Measurements from ENCODE around the gene MGST2.
A peak's percentile ranks its signal among the peaks of the same experiment; 100 is the strongest.

MGST2 gene

DNA sequence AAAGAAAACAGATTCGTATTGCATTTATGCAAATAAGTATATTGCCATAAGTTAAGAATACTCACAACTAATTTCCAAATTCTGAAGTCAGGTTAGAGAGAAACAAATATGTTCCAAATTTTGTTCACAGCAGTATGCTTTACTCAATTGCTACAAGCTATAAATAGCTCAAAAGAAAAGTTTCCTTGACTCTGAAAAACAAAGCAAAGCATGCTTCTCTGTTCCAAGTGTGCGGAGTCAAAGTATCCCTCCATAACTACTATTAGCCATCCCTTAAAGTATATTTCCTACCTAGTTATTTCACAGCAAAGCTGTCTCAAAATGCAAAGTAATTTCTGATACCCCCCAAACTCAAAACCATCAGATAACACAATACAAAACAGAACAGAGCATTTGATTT, 47.3 kb downstream of the MGST2 start:
- no peak for ATAC-seq (replicated peaks)
- Mint-ChIP-seq H3K36me3 (ENCODE audit: insufficient read depth) (peaks cover 2% of the 10 kb centered on the region), H3K27ac (no peak overlapping the region), H3K4me3 (no peak overlapping the region), H3K4me1 (ENCODE audit: low read depth in 2 of 2) (no peaks in the 10 kb centered on the region), H3K27me3 (no peaks in the 10 kb centered on the region), H3K9me3 (no peaks in the 10 kb centered on the region)
- DNase-seq, result no peak

DNA sequence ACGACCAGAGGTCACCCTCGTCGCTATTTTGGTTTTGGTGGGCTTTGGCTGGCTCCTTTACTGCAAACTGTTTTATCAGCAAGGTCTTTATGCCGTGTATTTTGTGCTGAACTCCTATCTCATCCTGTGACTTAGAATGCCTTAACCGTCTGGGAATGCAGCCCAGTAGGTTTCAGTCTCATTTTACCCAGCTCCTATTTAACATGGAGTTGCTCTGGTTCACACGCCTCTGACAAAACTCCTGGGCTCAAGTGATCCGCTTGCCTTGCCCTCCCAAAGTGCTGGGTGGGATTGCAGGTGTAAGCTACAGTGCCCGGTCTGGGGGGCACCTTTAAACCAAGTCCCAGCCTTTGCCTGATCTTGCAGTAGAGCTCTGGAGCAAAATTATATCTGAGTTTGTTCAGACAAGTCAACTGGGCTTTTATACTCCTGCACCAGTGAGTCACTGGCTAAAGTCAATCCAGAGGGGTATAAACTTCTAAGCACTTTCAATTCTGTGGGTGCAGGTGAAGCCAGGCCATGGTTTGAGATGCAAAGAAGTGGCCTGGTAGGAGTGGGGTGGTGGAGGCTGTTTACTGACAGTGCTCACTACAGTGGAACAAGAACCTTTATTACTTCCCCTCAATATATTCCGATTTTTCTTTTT, 50.2 kb downstream of the MGST2 start:
- Mint-ChIP-seq H3K27me3 (no peaks in the 10 kb centered on the region), H3K4me3 (no peak overlapping the region), H3K4me1 (ENCODE audit: low read depth in 2 of 2) (no peaks in the 10 kb centered on the region), H3K36me3 (ENCODE audit: insufficient read depth) (no peaks in the 10 kb centered on the region), H3K27ac (no peak overlapping the region), H3K9me3 (no peaks in the 10 kb centered on the region)
- DNase-seq (no peak), ATAC-seq (replicated peaks) (no peak)

DNA sequence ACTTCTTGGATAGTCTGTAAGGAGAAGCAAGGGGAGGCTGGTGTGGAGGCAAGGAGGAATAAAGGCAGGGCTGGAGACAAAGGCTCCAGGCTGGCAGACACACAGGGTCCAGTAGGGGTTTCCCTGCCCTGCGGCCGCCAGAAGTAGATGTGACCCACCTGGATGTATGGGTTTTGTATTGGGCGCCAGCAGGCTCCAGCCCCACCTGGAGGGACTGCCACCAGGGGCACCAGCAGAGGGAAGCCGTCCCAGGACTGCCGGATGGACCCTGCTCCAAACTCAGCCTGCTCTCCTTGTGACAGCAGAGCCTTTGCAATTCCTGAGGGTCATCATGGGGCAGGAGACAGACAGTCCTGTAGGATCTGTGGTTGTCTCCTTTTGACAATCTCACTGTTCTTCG, 52.7 kb downstream of the MGST2 start:
- DNase-seq, result no peak
- H3K27me3 Mint-ChIP-seq, result no peaks in the 10 kb centered on the region
- H3K4me3 Mint-ChIP-seq, result no peak overlapping the region
- H3K9me3 Mint-ChIP-seq, result no peaks in the 10 kb centered on the region
- no peak for ATAC-seq (replicated peaks)
- no peaks in the 10 kb centered on the region for H3K36me3 Mint-ChIP-seq (ENCODE audit: insufficient read depth)
- H3K4me1 Mint-ChIP-seq (ENCODE audit: low read depth in 2 of 2), result no peaks in the 10 kb centered on the region
- H3K27ac Mint-ChIP-seq, result no peak overlapping the region

DNA sequence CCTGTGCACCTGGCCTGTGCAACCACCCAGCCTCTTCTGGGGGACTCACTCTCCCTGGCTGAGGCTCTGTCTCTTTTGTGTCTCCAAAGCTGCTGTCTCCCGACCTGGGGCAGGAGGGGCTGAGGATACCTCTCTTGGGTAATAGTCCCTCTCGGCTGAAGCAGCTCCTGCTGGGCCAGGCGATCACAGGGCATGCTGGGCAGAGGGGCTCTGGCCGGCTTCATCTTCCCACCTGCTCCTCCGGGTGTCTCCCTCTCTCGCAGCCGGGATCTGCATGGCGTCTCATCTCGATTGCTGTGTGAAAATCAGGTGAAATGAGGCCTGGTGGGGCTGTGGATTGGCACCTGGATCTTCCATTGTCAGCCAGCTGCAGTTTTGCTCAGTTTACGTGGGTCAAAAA, 53.2 kb downstream of the MGST2 start:
- no peak for ATAC-seq (replicated peaks)
- Mint-ChIP-seq H3K36me3 (ENCODE audit: insufficient read depth) (no peaks in the 10 kb centered on the region), H3K27ac (no peak overlapping the region), H3K27me3 (no peaks in the 10 kb centered on the region), H3K4me1 (ENCODE audit: low read depth in 2 of 2) (no peaks in the 10 kb centered on the region), H3K9me3 (no peaks in the 10 kb centered on the region), H3K4me3 (no peak overlapping the region)
- no peak for DNase-seq

DNA sequence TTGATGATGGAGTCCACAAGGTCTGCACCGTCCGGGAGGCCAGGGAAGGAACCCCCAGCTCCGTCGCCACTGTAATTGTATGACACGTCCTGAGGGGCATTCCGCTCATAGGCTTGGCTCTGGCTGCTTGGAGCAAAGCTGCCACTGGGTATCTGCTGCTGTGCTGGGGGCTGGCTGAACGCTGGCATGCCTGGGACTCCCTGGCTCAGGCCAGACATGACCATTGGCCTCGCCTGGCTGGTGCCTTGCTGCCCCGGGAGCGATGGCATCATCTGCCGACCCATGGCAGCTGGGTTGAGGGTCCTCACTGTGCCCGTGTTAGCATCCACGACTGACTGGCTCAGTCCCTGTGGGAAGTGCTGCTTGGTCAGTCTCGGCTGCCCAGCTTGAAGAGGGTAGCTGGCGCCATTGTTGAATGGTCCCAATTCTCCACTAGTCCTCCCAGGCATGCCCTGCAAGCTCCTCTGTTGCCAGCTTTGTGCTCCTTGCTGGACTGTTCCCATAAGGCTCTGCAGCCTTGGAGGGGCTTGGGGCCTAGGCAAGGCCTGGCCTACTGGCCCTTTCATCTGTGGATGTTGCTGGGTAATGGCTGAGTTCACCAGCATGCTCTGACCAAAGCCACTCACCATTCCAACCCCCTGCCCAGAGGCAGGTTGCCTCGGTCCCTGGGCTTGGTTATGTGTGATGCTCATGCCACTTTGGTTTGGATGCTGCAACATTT, 53.9 kb downstream of the MGST2 start:
- H3K4me3 Mint-ChIP-seq, result no peak overlapping the region
- no peak for ATAC-seq (replicated peaks)
- H3K4me1 Mint-ChIP-seq (ENCODE audit: low read depth in 2 of 2), result no peaks in the 10 kb centered on the region
- no peaks in the 10 kb centered on the region for H3K36me3 Mint-ChIP-seq (ENCODE audit: insufficient read depth)
- no peaks in the 10 kb centered on the region for H3K9me3 Mint-ChIP-seq
- no peak for DNase-seq
- no peak overlapping the region for H3K27ac Mint-ChIP-seq
- no peaks in the 10 kb centered on the region for H3K27me3 Mint-ChIP-seq

- Mint-ChIP-seq H3K4me1 (ENCODE audit: low read depth in 2 of 2) (no peaks in the 10 kb centered on the region), H3K9me3 (no peaks in the 10 kb centered on the region), H3K27me3 (no peaks in the 10 kb centered on the region), H3K4me3 (no peak overlapping the region), H3K36me3 (ENCODE audit: insufficient read depth) (no peaks in the 10 kb centered on the region), H3K27ac (no peak overlapping the region)
- no peak for DNase-seq
- ATAC-seq (replicated peaks), result no peak
Observed at GRCh38 chr4:139720806-139721205, 55.2 kb downstream of the MGST2 start.

- Mint-ChIP-seq H3K27me3 (no peaks in the 10 kb centered on the region), H3K4me1 (ENCODE audit: low read depth in 2 of 2) (no peaks in the 10 kb centered on the region), H3K36me3 (ENCODE audit: insufficient read depth) (no peaks in the 10 kb centered on the region), H3K9me3 (no peaks in the 10 kb centered on the region), H3K27ac (no peak overlapping the region), H3K4me3 (no peak overlapping the region)
- DNase-seq (no peak), ATAC-seq (replicated peaks) (no peak)
Observed at GRCh38 chr4:139721789-139722188, 56.2 kb downstream of the MGST2 start.

- ATAC-seq (replicated peaks) (no peak), DNase-seq (no peak)
- Mint-ChIP-seq H3K27ac (no peak overlapping the region), H3K36me3 (ENCODE audit: insufficient read depth) (no peaks in the 10 kb centered on the region), H3K4me3 (no peak overlapping the region), H3K4me1 (ENCODE audit: low read depth in 2 of 2) (no peaks in the 10 kb centered on the region), H3K9me3 (no peaks in the 10 kb centered on the region), H3K27me3 (peaks cover 9 to 13% of the 10 kb centered on the region in 2 donors)
Observed at GRCh38 chr4:139725236-139725635, 59.6 kb downstream of the MGST2 start.

DNA sequence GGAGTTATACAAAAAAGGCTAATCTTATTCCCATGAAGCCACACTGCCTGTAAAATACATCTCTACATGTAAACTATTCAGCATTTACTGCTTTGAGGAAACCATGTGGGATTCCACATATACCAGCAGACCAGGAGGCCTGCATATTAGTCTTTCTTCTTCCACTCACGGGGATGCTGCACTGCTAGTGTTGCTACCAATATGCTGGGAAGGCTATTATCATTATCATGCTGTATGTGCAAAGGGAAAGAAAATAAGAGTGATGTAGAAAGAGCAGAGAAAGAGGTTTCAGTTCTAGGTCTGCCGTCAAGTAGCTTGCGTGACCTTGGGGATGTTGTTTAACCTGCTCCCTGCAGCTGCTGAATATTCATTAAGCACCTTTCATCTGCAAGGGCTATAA, 61.0 kb downstream of the MGST2 start:
- DNase-seq, result no peak
- H3K9me3 Mint-ChIP-seq, result no peaks in the 10 kb centered on the region
- H3K36me3 Mint-ChIP-seq (ENCODE audit: insufficient read depth), result no peaks in the 10 kb centered on the region
- no peak overlapping the region for H3K27ac Mint-ChIP-seq
- no peak overlapping the region for H3K4me3 Mint-ChIP-seq
- no peaks in the 10 kb centered on the region for H3K4me1 Mint-ChIP-seq (ENCODE audit: low read depth in 2 of 2)
- H3K27me3 Mint-ChIP-seq, result peaks cover 17 to 26% of the 10 kb centered on the region in 2 donors
- ATAC-seq (replicated peaks), result no peak

GRCh38 chr4:139728146-139728545, 62.5 kb downstream of the MGST2 start:
- peaks cover 27 to 40% of the 10 kb centered on the region in 2 donors for H3K27me3 Mint-ChIP-seq
- no peak overlapping the region for H3K27ac Mint-ChIP-seq
- DNase-seq (no peak), ATAC-seq (replicated peaks) (no peak)
- no peaks in the 10 kb centered on the region for H3K4me1 Mint-ChIP-seq (ENCODE audit: low read depth in 2 of 2)
- no peaks in the 10 kb centered on the region for H3K9me3 Mint-ChIP-seq
- H3K4me3 Mint-ChIP-seq, result no peak overlapping the region
- H3K36me3 Mint-ChIP-seq (ENCODE audit: insufficient read depth), result no peaks in the 10 kb centered on the region

- no peak overlapping the region for H3K4me3 Mint-ChIP-seq
- no peak for ATAC-seq (replicated peaks)
- no peak overlapping the region for H3K27ac Mint-ChIP-seq
Observed at GRCh38 chr4:139728840-139729239, 63.2 kb downstream of the MGST2 start.

DNA sequence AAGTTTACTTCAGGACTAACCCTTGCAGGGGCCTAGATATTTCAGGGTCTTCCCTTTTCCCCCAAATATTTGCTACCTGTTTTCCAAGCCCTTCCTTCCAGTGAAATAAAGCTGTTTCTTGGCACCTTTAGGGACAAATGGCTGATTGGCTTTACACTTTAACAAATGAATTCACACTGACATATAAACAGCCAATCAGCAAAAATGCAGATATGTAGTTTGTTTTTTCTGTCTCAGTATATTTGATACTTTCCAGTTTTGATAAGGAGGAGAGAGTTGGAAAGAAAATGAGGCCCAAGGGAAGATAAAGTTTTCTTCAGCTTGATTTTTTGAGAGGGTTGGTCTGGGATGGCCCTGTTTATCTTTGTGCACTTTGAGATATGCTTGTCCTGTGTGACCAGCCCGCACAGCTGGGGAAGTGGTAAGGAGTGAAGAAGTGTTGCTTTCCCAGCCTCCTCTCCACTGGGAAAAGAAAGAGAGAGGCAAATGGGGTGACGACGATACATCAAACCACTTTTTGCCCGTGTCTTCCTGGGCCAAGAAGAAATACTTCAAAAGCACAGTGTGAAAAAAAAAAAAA, 67.5 kb downstream of the MGST2 start:
- H3K4me3 Mint-ChIP-seq, result no peak overlapping the region

More at GRCh38 chr4:139728840-139729239, 63.2 kb downstream of the MGST2 start:
- Mint-ChIP-seq H3K27me3 (peaks cover 33 to 47% of the 10 kb centered on the region in 2 donors), H3K4me1 (ENCODE audit: low read depth in 2 of 2) (no peaks in the 10 kb centered on the region), H3K9me3 (no peaks in the 10 kb centered on the region), H3K36me3 (ENCODE audit: insufficient read depth) (no peaks in the 10 kb centered on the region)
- no peak for DNase-seq

GRCh38 chr4:139734201-139734874, 68.7 kb downstream of the MGST2 start:
- DNase-seq (no peak), ATAC-seq (replicated peaks) (no peak)
- peak overlapping the region; percentile 37 to 46 for H3K4me3 Mint-ChIP-seq
- no peaks in the 10 kb centered on the region for H3K36me3 Mint-ChIP-seq (ENCODE audit: insufficient read depth)
- H3K4me1 Mint-ChIP-seq (ENCODE audit: low read depth in 2 of 2), result peaks cover 1 to 4% of the 10 kb centered on the region in 2 donors
- no peak overlapping the region for H3K27ac Mint-ChIP-seq
- no peaks in the 10 kb centered on the region for H3K9me3 Mint-ChIP-seq
- H3K27me3 Mint-ChIP-seq, result peaks cover 60 to 80% of the 10 kb centered on the region in 2 donors

More for the DNA sequence above, 67.5 kb downstream of the MGST2 start:
- no peak overlapping the region for H3K27ac Mint-ChIP-seq
- peaks cover 1 to 4% of the 10 kb centered on the region in 2 donors for H3K4me1 Mint-ChIP-seq (ENCODE audit: low read depth in 2 of 2)
- no peak for ATAC-seq (replicated peaks)
- no peaks in the 10 kb centered on the region for H3K36me3 Mint-ChIP-seq (ENCODE audit: insufficient read depth)
- peaks cover 61 to 89% of the 10 kb centered on the region in 2 donors for H3K27me3 Mint-ChIP-seq
- no peaks in the 10 kb centered on the region for H3K9me3 Mint-ChIP-seq
- no peak for DNase-seq

Measured in effector memory CD8-positive, alpha-beta T cell (primary cell).